BLaER1 (cell line): ENCODE results near the gene HTRA3.
A peak's percentile ranks its signal among the peaks of the same experiment; 100 is the strongest.

Experiments used
- H3K27ac ChIP-seq: shearing (Covaris generic); formaldehyde crosslinking; 2 replicates; pipeline ENCODE4 v1.8.1; 2022
- H3K27me3 ChIP-seq: shearing (Covaris generic); formaldehyde crosslinking; 2 replicates; pipeline ENCODE4 v1.8.1; 2022
- H3K36me3 ChIP-seq: shearing (Covaris generic); formaldehyde crosslinking; 2 replicates; pipeline ENCODE4 v1.8.1; 2022
- H3K4me1 ChIP-seq: shearing (Covaris generic); formaldehyde crosslinking; 2 replicates; pipeline ENCODE4 v1.8.1; 2022
- H3K4me2 ChIP-seq: shearing (Covaris generic); formaldehyde crosslinking; 2 replicates; pipeline ENCODE4 v1.8.1; 2022
- H3K4me3 ChIP-seq: shearing (Covaris generic); formaldehyde crosslinking; 2 replicates; pipeline ENCODE4 v1.8.1; 2022
- H3K9ac ChIP-seq: shearing (Covaris generic); formaldehyde crosslinking; 2 replicates; pipeline ENCODE4 v1.8.1; 2022
- H3K9me3 ChIP-seq: shearing (Covaris generic); formaldehyde crosslinking; 2 replicates; pipeline ENCODE4 v1.8.1; 2022
- H4K20me1 ChIP-seq: shearing (Covaris generic); formaldehyde crosslinking; 2 replicates; pipeline ENCODE4 v1.8.1; 2022
- Cebpa-rat ChIP-seq: shearing (Covaris generic); IDR thresholded peaks from 2 replicates; pipeline ENCODE4 v1.8.1; 2022

Gene HTRA3

GRCh38 chr4:8320386-8320750 lies 50.8 kb downstream of the HTRA3 start:
- H3K36me3 ChIP-seq, result no peaks in the 10 kb centered on the region
- no peaks in the 10 kb centered on the region for H4K20me1 ChIP-seq
- H3K4me2 ChIP-seq, result peak overlapping the region; percentile 88; the same call in 1 of the 2 replicates
- no peak for TF ChIP-seq Cebpa-rat
- no peaks in the 10 kb centered on the region for H3K27me3 ChIP-seq
- H3K27ac ChIP-seq, result no peak overlapping the region
- H3K4me3 ChIP-seq, result no peak overlapping the region
- no peaks in the 10 kb centered on the region; the same call in 1 of the 2 replicates for H3K9me3 ChIP-seq
- peaks cover 54% of the 10 kb centered on the region for H3K4me1 ChIP-seq
- no peak overlapping the region for H3K9ac ChIP-seq

DNA sequence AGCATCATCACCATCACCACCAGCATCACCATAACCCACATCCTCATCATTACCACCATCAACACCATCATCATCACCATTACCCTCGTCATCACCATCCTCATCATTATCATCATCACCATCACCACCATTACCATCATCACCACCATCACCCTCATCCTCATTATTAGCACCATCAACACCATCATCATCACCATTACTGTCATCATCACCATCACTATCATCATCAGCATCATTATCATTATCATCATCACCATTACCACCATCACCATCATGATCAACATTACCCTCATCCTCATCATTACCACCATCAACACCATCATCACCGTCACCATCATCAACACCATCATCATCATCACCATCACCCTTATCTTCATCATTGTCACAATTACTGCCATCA lies 51.7 kb downstream of the HTRA3 start:
- no peak overlapping the region for H3K9ac ChIP-seq
- no peak overlapping the region for H3K27ac ChIP-seq
- H3K4me3 ChIP-seq, result no peak overlapping the region
- no peaks in the 10 kb centered on the region for H3K27me3 ChIP-seq
- H3K9me3 ChIP-seq, result peaks cover 2% of the 10 kb centered on the region; the same call in 1 of the 2 replicates
- H3K4me1 ChIP-seq, result peaks cover 45% of the 10 kb centered on the region
- H3K4me2 ChIP-seq, result no peak overlapping the region
- H4K20me1 ChIP-seq, result no peaks in the 10 kb centered on the region
- H3K36me3 ChIP-seq, result no peaks in the 10 kb centered on the region
- TF ChIP-seq Cebpa-rat, result no peak

- H3K4me2 ChIP-seq, result no peak overlapping the region
- no peaks in the 10 kb centered on the region for H4K20me1 ChIP-seq
- H3K9me3 ChIP-seq, result peaks cover 8% of the 10 kb centered on the region
- H3K36me3 ChIP-seq, result no peaks in the 10 kb centered on the region
- H3K4me1 ChIP-seq, result peaks cover 40% of the 10 kb centered on the region
- no peak overlapping the region for H3K27ac ChIP-seq
- no peak overlapping the region for H3K4me3 ChIP-seq
- no peak for TF ChIP-seq Cebpa-rat
- H3K9ac ChIP-seq, result no peak overlapping the region
- no peaks in the 10 kb centered on the region for H3K27me3 ChIP-seq
Measured at GRCh38 chr4:8321771-8322170, 52.2 kb downstream of the HTRA3 start.

- Histone ChIP-seq H3K36me3 (no peaks in the 10 kb centered on the region), H4K20me1 (no peaks in the 10 kb centered on the region), H3K4me2 (no peak overlapping the region), H3K4me1 (peaks cover 27% of the 10 kb centered on the region), H3K4me3 (no peak overlapping the region), H3K27me3 (no peaks in the 10 kb centered on the region), H3K9me3 (peaks cover 12% of the 10 kb centered on the region), H3K9ac (no peak overlapping the region), H3K27ac (no peak overlapping the region)
- no peak for TF ChIP-seq Cebpa-rat
Measured at GRCh38 chr4:8322794-8323704, 53.5 kb downstream of the HTRA3 start.

GRCh38 chr4:8323947-8324555 lies 54.5 kb downstream of the HTRA3 start:
- no peaks in the 10 kb centered on the region for H4K20me1 ChIP-seq
- H3K9me3 ChIP-seq, result peaks cover 12% of the 10 kb centered on the region
- peaks cover 25% of the 10 kb centered on the region for H3K4me1 ChIP-seq
- H3K27ac ChIP-seq, result no peak overlapping the region
- TF ChIP-seq Cebpa-rat, result no peak
- H3K27me3 ChIP-seq, result no peaks in the 10 kb centered on the region
- H3K4me2 ChIP-seq, result no peak overlapping the region
- H3K4me3 ChIP-seq, result no peak overlapping the region
- no peak overlapping the region for H3K9ac ChIP-seq
- H3K36me3 ChIP-seq, result no peaks in the 10 kb centered on the region

DNA sequence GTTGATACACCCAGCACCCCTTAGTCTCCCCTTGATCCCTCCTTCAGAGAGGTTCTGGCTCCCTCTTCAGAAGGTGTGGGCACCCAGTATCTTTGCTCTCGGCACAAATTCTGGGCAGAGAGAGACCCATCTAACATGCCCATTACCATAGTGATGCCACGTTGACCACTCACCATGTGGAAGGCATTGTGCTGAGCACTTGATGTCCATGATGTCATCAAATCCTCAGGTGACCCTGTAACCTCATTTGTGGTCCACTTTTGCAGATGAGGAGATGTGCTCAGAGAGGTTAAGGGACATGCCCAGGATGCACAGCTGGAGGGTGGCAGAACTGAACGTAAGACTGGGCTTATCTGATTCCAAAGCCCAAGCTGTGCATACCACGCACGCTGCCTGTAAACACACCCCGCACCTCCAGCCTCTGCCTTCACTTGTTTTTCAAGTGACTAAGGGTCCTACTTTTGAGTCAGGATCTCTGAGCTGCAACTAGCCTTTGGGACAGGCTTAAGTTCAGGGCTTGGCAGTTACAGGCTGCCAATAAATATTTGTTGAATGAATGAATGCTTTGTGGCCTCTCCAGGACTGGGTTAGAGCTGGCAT lies 55.2 kb downstream of the HTRA3 start:
- no peak overlapping the region for H3K9ac ChIP-seq
- no peaks in the 10 kb centered on the region for H4K20me1 ChIP-seq
- H3K27me3 ChIP-seq, result no peaks in the 10 kb centered on the region
- peaks cover 12% of the 10 kb centered on the region for H3K9me3 ChIP-seq
- no peak overlapping the region for H3K27ac ChIP-seq
- TF ChIP-seq Cebpa-rat, result no peak
- H3K4me3 ChIP-seq, result no peak overlapping the region
- H3K4me1 ChIP-seq, result peaks cover 25% of the 10 kb centered on the region
- H3K36me3 ChIP-seq, result no peaks in the 10 kb centered on the region
- no peak overlapping the region for H3K4me2 ChIP-seq

DNA sequence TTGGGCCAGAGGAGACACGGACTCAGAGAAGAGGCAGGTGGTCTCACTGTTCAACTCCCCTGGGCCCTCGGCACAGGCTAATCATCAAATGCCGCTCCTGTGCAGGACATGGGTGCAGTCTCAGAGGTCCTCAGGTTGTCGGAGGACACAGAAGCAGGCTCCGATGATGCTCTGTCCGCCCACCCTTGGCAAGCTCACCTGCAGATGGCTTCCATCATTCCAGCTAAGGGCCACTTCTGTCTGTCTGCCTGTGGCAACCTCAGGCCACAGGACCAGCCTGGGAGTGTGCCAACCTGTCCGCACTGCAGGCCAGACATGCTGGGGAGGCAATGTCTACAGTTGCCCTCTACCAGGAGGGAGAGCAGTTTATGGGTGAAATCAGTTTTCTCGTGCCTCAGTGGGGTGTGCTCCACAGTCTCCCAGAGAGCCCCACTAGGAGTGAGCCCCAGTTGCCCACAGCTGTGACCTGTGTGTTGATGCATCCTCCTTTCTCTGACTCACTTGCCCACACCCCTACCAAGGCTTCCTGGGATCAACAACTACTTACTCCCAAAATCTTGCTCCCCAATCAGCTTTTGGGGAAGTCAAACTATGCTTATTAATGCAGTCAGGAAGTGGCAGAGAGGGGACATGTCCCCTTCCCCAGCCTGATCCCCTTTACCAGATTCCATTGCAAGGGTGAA lies 55.9 kb downstream of the HTRA3 start:
- no peak overlapping the region for H3K9ac ChIP-seq
- H3K4me3 ChIP-seq, result no peak overlapping the region
- no peaks in the 10 kb centered on the region for H4K20me1 ChIP-seq
- no peak overlapping the region for H3K27ac ChIP-seq
- peaks cover 12% of the 10 kb centered on the region for H3K9me3 ChIP-seq
- TF ChIP-seq Cebpa-rat, result no peak
- H3K4me2 ChIP-seq, result no peak overlapping the region
- peaks cover 25% of the 10 kb centered on the region for H3K4me1 ChIP-seq
- no peaks in the 10 kb centered on the region for H3K36me3 ChIP-seq
- H3K27me3 ChIP-seq, result no peaks in the 10 kb centered on the region

DNA sequence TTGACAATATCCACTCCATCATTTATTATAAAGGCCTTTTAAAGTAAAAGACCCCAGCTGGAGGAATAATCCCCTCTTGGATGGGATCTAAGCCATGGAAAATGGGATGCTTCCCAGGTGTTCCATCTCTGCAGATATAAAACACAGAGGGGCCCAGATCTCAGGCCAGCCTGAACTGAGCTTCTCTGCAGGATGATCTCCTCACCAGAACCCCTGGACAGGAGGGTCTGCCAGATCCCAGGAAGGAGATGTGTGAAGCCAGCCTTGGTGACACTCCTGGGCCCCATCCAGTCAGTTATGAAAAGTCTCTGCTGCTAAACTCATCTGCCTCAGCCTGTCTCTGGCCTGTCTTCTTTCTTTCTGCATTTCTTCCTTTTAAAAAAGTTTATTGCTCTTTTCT lies 56.7 kb downstream of the HTRA3 start:
- H3K27me3 ChIP-seq, result no peaks in the 10 kb centered on the region
- TF ChIP-seq Cebpa-rat, result no peak

GRCh38 chr4:8328456-8328855 lies 58.9 kb downstream of the HTRA3 start:
- no peak for TF ChIP-seq Cebpa-rat
- H3K27me3 ChIP-seq, result no peaks in the 10 kb centered on the region
- H3K4me2 ChIP-seq, result 0 out of 2 replicates have a peak overlapping the region, but pooled peaks have one; percentile 87
- H4K20me1 ChIP-seq, result no peaks in the 10 kb centered on the region
- H3K9ac ChIP-seq, result no peak overlapping the region
- H3K9me3 ChIP-seq, result peaks cover 12% of the 10 kb centered on the region
- H3K4me1 ChIP-seq, result peaks cover 45% of the 10 kb centered on the region
- no peaks in the 10 kb centered on the region for H3K36me3 ChIP-seq
- H3K4me3 ChIP-seq, result no peak overlapping the region
- H3K27ac ChIP-seq, result no peak overlapping the region

More for the DNA sequence above, 56.7 kb downstream of the HTRA3 start:
- Histone ChIP-seq H3K9ac (no peak overlapping the region), H3K36me3 (no peaks in the 10 kb centered on the region), H3K4me2 (no peak overlapping the region), H3K4me3 (no peak overlapping the region), H3K4me1 (peaks cover 30% of the 10 kb centered on the region), H4K20me1 (no peaks in the 10 kb centered on the region), H3K27ac (no peak overlapping the region), H3K9me3 (peaks cover 12% of the 10 kb centered on the region)
